ENCODE results near the gene DPYD.
A peak's percentile ranks its signal among the peaks of the same experiment; 100 is the strongest.

GRCh38 chr1:97791251-97791650 is 129.6 kb downstream of the DPYD start:
- TF ChIP-seq, protein P1, sequence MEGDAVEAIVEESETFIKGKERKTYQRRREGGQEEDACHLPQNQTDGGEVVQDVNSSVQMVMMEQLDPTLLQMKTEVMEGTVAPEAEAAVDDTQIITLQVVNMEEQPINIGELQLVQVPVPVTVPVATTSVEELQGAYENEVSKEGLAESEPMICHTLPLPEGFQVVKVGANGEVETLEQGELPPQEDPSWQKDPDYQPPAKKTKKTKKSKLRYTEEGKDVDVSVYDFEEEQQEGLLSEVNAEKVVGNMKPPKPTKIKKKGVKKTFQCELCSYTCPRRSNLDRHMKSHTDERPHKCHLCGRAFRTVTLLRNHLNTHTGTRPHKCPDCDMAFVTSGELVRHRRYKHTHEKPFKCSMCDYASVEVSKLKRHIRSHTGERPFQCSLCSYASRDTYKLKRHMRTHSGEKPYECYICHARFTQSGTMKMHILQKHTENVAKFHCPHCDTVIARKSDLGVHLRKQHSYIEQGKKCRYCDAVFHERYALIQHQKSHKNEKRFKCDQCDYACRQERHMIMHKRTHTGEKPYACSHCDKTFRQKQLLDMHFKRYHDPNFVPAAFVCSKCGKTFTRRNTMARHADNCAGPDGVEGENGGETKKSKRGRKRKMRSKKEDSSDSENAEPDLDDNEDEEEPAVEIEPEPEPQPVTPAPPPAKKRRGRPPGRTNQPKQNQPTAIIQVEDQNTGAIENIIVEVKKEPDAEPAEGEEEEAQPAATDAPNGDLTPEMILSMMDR (IDR thresholded peaks at IDR 0.05 in 2 of 3, conservative IDR thresholded peaks at IDR 0.05 in 1 of 3; ENCODE audit: control insufficient read depth in 2 of 3, extremely low read depth in 1 of 3, insufficient read depth in 1 of 3, low read depth in 3 of 3, low read length in 3 of 3) = no peak
- TF ChIP-seq EZH2 (IDR thresholded peaks at IDR 0.05; ENCODE audit: borderline replicate concordance, control insufficient read depth, low read depth, low read length) (no peak), ZNF274 (IDR thresholded peaks at IDR 0.05; ENCODE audit: insufficient read depth, insufficient read length) (no peak), STAT3 (IDR thresholded peaks at IDR 0.05; ENCODE audit: low read depth, low read length) (no peak), CEBPB (IDR thresholded peaks at IDR 0.05; ENCODE audit: borderline replicate concordance in 1 of 2, low read depth in 2 of 2, low read length in 2 of 2) (no peak), BCL11A (IDR thresholded peaks at IDR 0.05; ENCODE audit: low read depth, low read length) (peak; percentile 17; the same call in 1 of the 2 replicates)
- TF ChIP-seq, protein P2, sequence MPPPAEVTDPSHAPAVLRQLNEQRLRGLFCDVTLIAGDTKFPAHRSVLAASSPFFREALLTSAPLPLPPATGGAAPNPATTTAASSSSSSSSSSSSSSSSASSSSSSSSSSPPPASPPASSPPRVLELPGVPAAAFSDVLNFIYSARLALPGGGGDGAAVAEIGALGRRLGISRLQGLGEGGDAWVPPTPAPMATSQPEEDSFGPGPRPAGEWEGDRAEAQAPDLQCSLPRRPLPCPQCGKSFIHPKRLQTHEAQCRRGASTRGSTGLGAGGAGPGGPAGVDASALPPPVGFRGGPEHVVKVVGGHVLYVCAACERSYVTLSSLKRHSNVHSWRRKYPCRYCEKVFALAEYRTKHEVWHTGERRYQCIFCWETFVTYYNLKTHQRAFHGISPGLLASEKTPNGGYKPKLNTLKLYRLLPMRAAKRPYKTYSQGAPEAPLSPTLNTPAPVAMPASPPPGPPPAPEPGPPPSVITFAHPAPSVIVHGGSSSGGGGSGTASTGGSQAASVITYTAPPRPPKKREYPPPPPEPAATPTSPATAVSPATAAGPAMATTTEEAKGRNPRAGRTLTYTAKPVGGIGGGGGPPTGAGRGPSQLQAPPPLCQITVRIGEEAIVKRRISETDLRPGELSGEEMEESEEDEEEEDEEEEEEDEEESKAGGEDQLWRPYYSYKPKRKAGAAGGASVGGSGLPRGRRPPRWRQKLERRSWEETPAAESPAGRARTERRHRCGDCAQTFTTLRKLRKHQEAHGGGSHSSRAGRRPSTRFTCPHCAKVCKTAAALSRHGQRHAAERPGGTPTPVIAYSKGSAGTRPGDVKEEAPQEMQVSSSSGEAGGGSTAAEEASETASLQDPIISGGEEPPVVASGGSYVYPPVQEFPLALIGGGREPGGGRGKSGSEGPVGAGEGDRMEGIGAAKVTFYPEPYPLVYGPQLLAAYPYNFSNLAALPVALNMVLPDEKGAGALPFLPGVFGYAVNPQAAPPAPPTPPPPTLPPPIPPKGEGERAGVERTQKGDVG (CRISPR knock-in tag; IDR thresholded peaks at IDR 0.05) = no peak

Data from GM12878 (cell line).